Astrocyte of the spinal cord (primary cell): Measurements from ENCODE around the gene PHC2.

ENCODE experiments used
- DNase-seq: peaks from one replicate; pipeline ENCODE4 v3.0.0; 2011; ENCODE audit warnings: low read depth, low spot score
- H3K4me3 ChIP-seq: 2 replicates; pipeline ENCODE4 v1.5.1; 2011; ENCODE audit warnings: low read depth, mild to moderate bottlenecking, low read length, moderate library complexity
- CTCF ChIP-seq: IDR thresholded peaks from 2 replicates; pipeline ENCODE4 v1.5.1; 2012; ENCODE audit warnings: low read depth, mild to moderate bottlenecking, low read length, inconsistent platforms
- in situ Hi-C: cut with HindIII; loops from 2 replicates; pipeline ENCODE4 v1.10.0; 2017; ENCODE audit warnings: low sequenced_read_pairs

The PHC2 gene

DNA sequence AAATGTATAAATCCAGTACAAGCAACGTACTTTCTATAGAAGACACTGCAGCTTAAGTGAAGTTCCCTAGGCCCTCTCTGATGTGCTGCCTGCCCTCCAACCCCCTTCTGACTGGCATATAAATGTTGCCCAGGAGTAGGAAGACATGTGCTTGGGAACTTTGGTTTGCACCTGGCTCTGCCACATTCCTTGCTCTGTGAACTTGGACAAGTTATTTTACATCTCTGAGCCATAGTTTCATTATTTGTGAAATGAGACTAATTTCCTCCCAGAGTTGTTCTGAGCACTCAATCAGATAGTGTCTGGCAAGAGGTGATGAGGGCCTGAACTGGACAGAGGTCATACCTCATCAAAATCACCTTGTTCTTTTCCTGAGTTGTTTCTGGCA lies 3.5 kb upstream of the PHC2 start:
- TF ChIP-seq CTCF: no peak
- no peak overlapping the region for H3K4me3 ChIP-seq
- in situ Hi-C loops: no loop called here
- no peak for DNase-seq

- DNase-seq: peak; percentile 97
- in situ Hi-C loops: no loop called here
- H3K4me3 ChIP-seq: no peak overlapping the region
- no peak for TF ChIP-seq CTCF
These were observed 2.8 kb upstream of the PHC2 start for GRCh38 chr1:33433509-33434362.

GRCh38 chr1:33429856-33430691 lies 821 bp downstream of the PHC2 start:
- no peak for TF ChIP-seq CTCF
- peak overlapping the region; percentile 66 for H3K4me3 ChIP-seq
- DNase-seq: no peak
- in situ Hi-C loops: no loop called here

DNA sequence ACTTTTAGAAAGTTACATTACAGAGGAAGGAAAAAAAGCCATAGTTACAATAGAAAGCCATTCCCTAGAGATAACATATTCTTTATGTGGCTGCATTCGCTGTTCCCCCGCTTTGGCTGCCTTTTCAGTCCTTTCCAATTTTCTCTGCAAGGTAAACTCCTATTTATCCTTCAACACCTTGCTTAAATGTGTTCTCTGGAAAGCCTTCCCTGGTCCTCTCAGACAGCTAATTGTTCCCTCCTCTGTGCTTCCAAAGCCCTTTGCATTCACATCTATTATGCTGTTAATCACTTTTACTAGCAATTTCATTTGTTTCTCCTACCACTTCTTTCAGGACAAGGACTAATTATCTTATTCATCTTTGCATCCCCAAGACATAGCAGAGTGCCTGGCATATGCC lies 1.6 kb downstream of the PHC2 start:
- DNase-seq: no peak
- no peak for TF ChIP-seq CTCF
- in situ Hi-C loops: no loop called here
- H3K4me3 ChIP-seq: peak overlapping the region; percentile 66

- no peak for DNase-seq
- no peak for TF ChIP-seq CTCF
- H3K4me3 ChIP-seq: peak overlapping the region; percentile 66
- in situ Hi-C loops: no loop called here
These were observed 2.2 kb downstream of the PHC2 start for GRCh38 chr1:33428661-33429060.

GRCh38 chr1:33426916-33427315 lies 4.0 kb downstream of the PHC2 start:
- no peak overlapping the region for H3K4me3 ChIP-seq
- in situ Hi-C loops: no loop called here
- no peak for TF ChIP-seq CTCF
- no peak for DNase-seq
